SJCRH30 (cell line): Measurements from ENCODE around the gene MYMX. TPM values are rescaled to one million over a fixed set of nuclear protein-coding genes. Genes with fewer than 3 reads are reported as not detected.

Experiments used
- DNase-seq, 2 experiments: peaks; one replicate each; pipeline ENCODE4 v3.0.0-alpha.2; 2015 to 2020
- H3K27ac ChIP-seq: fragments of 250-450 bp; sonication (Bioruptor Pico); 2 replicates; pipeline ENCODE4 v1.5.1; 2020; ENCODE audit warnings: mild to moderate bottlenecking, moderate library complexity
- H3K27me3 ChIP-seq: fragments of 250-450 bp; sonication (Bioruptor Pico); 2 replicates; pipeline ENCODE4 v1.5.1; 2020; ENCODE audit warnings: mild to moderate bottlenecking, moderate library complexity
- H3K36me3 ChIP-seq: fragments of 250-450 bp; sonication (Bioruptor Pico); 2 replicates; pipeline ENCODE4 v1.5.1; 2020; ENCODE audit warnings: mild to moderate bottlenecking, moderate library complexity
- H3K4me1 ChIP-seq: fragments of 250-450 bp; sonication (Bioruptor Pico); 2 replicates; pipeline ENCODE4 v1.5.1; 2020; ENCODE audit warnings: mild to moderate bottlenecking, moderate library complexity
- H3K4me3 ChIP-seq: fragments of 250-450 bp; sonication (Bioruptor Pico); 2 replicates; pipeline ENCODE4 v1.5.1; 2020; ENCODE audit warnings: mild to moderate bottlenecking, moderate library complexity
- H3K9me3 ChIP-seq: fragments of 250-450 bp; sonication (Bioruptor Pico); replicated peaks from 2 replicates; pipeline ENCODE4 v1.5.1; 2020; ENCODE audit warnings: mild to moderate bottlenecking, moderate library complexity
- total RNA-seq: library from RNA; depleted of rRNA; stranded (reverse); fragments of >200 nt; shearing (Covaris generic); gene quantifications from 2 replicates; pipeline ENCODE4 v1.2.3, GENCODE V29; 2014; rRNA removed

The MYMX gene
- 106 and 116 TPM in 2 replicates for total RNA-seq

DNA sequence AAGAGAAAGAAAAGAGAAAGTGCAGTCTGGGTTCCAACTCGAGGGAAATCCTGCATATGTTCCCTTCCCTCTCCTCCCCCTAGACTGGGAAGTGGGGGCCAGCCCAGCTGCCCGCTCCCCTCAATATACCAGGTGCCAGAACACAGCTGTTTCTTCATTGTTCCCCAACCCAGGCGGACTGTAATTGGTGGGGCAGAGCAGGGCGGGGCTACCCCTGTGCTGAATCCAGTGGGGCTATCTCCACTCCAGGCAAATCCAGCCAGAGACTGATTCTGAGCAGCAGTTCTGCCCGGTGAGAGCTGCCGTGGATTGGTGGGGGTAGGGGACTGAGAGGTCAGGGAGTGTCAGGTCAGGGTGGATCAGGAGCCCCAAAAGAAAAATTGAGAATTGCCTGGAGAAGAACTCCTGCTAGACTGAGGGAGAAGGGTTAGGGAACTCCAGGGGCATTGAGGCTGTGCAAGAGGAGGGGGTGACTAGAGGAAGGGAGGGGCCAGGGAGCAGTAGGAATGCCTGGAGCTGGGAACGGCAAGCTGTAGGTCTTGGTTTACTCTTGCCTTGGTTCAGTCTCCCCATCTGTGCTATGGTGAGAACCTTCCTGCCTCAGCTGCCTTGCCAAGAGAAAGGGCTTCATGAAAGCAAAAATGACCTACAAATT, at the start of gene MYMX:
Gene MYMX (plus strand): TSS at position 250 of the 655 bp plus-strand sequence. CDS start 546 bp downstream, outside the sequence.
- H3K27ac ChIP-seq, result peak within 1 kb of the TSS; percentile 94
- DNase-seq, result peak; percentile 97 to 98
- peaks cover 20% of the 10 kb centered on the region for H3K4me1 ChIP-seq
- H3K36me3 ChIP-seq, result no peaks in the 10 kb centered on the region; the same call in 1 of the 2 replicates
- H3K4me3 ChIP-seq, result peak within 1 kb of the TSS; percentile 65
- no peaks in the 10 kb centered on the region for H3K27me3 ChIP-seq
- H3K9me3 ChIP-seq, result no peaks in the 10 kb centered on the region

DNA sequence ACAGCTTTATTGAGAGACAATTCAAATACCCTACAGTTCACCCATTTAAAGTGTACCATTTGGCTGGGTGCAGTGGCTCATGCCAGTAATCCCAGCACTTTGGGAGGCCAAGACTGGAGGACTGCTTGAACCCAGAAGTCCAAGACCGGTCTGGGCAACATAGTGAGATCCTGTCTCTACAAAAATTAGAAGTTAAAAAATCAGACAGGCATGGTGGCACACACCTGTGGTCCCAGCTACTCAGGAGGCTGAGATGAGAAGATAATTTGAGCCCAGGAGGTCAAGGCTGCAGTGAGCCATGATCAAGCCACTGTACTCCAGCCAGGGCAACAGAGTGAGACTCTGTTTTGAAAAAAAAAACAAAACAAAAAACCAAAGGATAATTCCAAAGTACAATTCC, 49.2 kb upstream of the MYMX start:
- Histone ChIP-seq H3K27me3 (no peaks in the 10 kb centered on the region; the same call in 1 of the 2 replicates), H3K4me1 (no peaks in the 10 kb centered on the region; the same call in 1 of the 2 replicates), H3K36me3 (no peaks in the 10 kb centered on the region), H3K27ac (no peak overlapping the region), H3K9me3 (no peaks in the 10 kb centered on the region), H3K4me3 (no peak overlapping the region)
- DNase-seq, result no peak

DNA sequence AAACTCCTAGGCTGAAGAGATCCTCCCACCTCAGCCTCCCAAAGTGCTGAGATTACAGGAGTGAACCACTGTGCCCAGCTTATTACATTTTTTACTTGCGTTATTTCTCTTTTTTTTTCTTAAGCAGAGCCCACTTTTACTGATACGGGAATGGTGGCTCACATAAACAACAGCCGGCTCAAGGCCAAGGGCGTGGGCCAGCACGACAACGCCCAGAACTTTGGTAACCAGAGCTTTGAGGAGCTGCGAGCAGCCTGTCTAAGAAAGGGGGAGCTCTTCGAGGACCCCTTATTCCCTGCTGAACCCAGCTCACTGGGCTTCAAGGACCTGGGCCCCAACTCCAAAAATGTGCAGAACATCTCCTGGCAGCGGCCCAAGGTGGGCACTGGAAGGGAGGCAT, 47.6 kb upstream of the MYMX start:
- Histone ChIP-seq H3K27me3 (no peaks in the 10 kb centered on the region; the same call in 1 of the 2 replicates), H3K27ac (no peak overlapping the region), H3K4me1 (peaks cover 3% of the 10 kb centered on the region; the same call in 1 of the 2 replicates), H3K4me3 (no peak overlapping the region), H3K9me3 (no peaks in the 10 kb centered on the region), H3K36me3 (no peaks in the 10 kb centered on the region)
- DNase-seq, result no peak

DNA sequence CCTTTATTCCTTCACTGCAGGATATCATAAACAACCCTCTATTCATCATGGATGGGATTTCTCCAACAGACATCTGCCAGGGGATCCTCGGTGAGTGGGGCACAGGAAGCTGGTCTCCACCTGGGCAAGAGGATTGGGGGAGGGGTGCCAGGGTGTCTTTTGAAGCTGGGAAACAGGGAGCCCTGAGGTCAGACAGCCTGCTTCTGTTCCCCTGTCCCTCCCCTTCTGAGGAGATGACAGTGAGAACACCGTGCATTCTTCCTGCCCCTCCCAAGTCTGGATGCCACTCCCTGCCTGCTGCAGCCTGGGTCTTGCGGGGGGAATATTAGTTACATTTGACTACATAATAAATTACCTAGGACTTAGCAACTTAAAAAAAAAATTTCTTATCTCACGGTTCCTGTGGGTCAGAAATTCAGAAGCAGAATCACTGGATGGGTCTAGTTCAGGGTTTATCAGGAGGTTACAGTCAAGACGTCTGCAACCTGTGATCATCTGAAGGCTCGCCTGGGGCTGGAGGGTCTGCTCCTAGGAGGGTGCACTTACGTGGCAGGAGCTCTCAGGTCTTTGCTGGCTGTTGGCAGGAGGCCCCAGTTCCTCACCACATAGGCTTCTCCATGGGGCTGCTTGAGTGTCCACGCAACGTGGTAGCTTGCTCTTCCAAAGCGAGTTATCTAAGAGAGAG, 46.7 kb upstream of the MYMX start:
- no peak overlapping the region for H3K27ac ChIP-seq
- no peaks in the 10 kb centered on the region; the same call in 1 of the 2 replicates for H3K27me3 ChIP-seq
- no peak overlapping the region for H3K4me3 ChIP-seq
- H3K9me3 ChIP-seq, result no peaks in the 10 kb centered on the region
- DNase-seq, result no peak
- H3K4me1 ChIP-seq, result peaks cover 3% of the 10 kb centered on the region; the same call in 1 of the 2 replicates
- no peaks in the 10 kb centered on the region for H3K36me3 ChIP-seq

- Histone ChIP-seq H3K27ac (no peak overlapping the region), H3K36me3 (no peaks in the 10 kb centered on the region), H3K4me1 (peaks cover 5% of the 10 kb centered on the region; the same call in 1 of the 2 replicates), H3K4me3 (no peak overlapping the region), H3K27me3 (no peaks in the 10 kb centered on the region; the same call in 1 of the 2 replicates), H3K9me3 (no peaks in the 10 kb centered on the region)
- no peak for DNase-seq
These were observed 44.7 kb upstream of the MYMX start for GRCh38 chr6:44171899-44172546.

- Histone ChIP-seq H3K4me1 (peaks cover 5% of the 10 kb centered on the region; the same call in 1 of the 2 replicates), H3K27me3 (no peaks in the 10 kb centered on the region; the same call in 1 of the 2 replicates), H3K9me3 (no peaks in the 10 kb centered on the region), H3K36me3 (no peaks in the 10 kb centered on the region), H3K27ac (no peak overlapping the region), H3K4me3 (no peak overlapping the region)
- peak; percentile 86 to 95 for DNase-seq
These were observed 43.8 kb upstream of the MYMX start for GRCh38 chr6:44172731-44173500.

DNA sequence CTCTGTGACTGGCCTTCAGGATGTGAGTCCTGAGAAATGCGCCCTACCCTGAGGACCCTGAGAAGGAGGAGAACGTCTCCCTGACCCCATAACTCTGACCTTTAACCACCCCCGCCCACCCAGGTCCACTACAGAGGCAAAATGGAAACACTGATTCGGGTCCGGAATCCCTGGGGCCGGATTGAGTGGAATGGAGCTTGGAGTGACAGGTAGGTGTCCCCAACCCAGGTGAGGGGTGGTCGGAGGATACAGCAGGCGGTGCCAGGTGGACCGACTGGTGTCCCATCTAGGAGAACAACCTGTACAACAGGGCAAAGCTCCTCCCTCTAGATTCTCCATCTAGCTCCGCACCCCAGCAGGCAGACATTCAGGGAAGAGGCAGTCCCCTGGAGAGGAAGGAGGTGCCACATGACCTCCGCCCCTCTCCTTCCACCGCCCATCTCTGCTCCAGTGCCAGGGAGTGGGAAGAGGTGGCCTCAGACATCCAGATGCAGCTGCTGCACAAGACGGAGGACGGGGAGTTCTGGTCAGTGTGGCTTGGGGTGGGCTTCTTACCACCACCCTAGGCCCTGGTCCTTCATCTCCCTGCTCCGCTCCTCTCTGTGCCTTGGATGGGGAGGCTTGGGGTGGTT, 40.5 kb upstream of the MYMX start:
- Histone ChIP-seq H3K4me3 (peak overlapping the region; percentile 28), H3K36me3 (no peaks in the 10 kb centered on the region), H3K9me3 (no peaks in the 10 kb centered on the region), H3K27ac (no peak overlapping the region), H3K27me3 (no peaks in the 10 kb centered on the region; the same call in 1 of the 2 replicates), H3K4me1 (peaks cover 5% of the 10 kb centered on the region; the same call in 1 of the 2 replicates)
- peak in 1 of 2 experiments; percentile 28 for DNase-seq

DNA sequence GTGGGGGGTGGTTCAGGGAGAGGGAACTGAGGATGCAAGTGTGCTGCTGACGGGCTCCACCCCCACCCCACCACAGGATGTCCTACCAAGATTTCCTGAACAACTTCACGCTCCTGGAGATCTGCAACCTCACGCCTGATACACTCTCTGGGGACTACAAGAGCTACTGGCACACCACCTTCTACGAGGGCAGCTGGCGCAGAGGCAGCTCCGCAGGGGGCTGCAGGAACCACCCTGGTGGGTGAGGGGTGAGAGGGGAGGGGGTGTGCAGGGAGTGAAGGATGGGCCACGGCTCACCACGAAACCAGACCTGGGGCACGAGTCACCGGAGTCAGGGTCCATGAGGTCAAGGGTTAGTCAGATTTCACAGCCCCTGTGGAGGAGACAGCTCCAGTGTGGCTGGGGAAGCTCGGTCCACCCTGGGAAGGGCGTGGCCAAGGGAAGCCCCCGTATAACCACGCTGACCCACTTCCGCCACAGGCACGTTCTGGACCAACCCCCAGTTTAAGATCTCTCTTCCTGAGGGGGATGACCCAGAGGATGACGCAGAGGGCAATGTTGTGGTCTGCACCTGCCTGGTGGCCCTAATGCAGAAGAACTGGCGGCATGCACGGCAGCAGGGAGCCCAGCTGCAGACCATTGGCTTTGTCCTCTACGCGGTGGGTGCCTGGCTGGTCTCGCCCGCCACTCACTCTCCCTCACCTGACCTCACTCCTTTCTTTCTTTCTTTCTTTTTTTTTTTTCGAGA, 39.8 kb upstream of the MYMX start:
- H3K36me3 ChIP-seq, result no peaks in the 10 kb centered on the region
- H3K27ac ChIP-seq, result no peak overlapping the region
- H3K4me1 ChIP-seq, result peaks cover 5% of the 10 kb centered on the region; the same call in 1 of the 2 replicates
- no peaks in the 10 kb centered on the region for H3K9me3 ChIP-seq
- H3K4me3 ChIP-seq, result peak overlapping the region; percentile 28
- no peaks in the 10 kb centered on the region; the same call in 1 of the 2 replicates for H3K27me3 ChIP-seq
- DNase-seq, result peak; percentile 64 to 66

GRCh38 chr6:44177691-44178423, 38.9 kb upstream of the MYMX start:
- Histone ChIP-seq H3K27ac (no peak overlapping the region), H3K4me3 (no peak overlapping the region), H3K4me1 (peaks cover 4% of the 10 kb centered on the region; the same call in 1 of the 2 replicates), H3K27me3 (no peaks in the 10 kb centered on the region), H3K36me3 (no peaks in the 10 kb centered on the region), H3K9me3 (no peaks in the 10 kb centered on the region)
- DNase-seq, result no peak

DNA sequence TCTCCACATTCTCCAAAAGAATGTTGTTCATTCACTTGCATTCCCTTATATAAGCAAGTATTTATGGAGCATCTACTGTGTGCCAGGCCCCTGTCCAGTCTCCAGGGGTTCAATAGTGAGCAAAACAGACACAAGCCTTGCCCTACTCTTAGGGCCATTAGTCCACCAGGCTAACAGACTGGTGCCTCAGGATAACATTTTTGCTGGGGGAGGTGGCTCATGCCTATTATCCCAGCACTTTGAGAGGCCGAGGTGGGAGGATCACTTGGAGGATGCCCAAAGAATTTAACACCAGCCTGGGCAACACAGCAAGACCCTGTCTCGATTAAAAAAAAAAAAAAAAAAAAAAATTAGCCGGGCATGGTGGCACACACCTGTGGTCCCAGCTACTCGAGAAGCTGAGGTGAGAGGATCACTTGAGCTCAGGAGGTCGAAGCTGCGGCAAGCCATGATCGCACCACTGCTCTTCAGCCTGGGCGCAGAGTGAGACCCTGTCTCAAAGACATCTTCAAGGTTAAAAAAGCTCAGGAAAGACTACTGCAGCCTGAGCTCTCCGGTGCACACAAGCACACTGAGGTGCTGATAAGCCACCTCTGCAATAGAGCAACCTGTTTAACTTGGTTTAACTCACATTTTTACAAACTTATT, 38.2 kb upstream of the MYMX start:
- no peaks in the 10 kb centered on the region for H3K27me3 ChIP-seq
- H3K36me3 ChIP-seq, result no peaks in the 10 kb centered on the region
- H3K4me3 ChIP-seq, result no peak overlapping the region
- H3K27ac ChIP-seq, result no peak overlapping the region
- DNase-seq, result no peak
- H3K9me3 ChIP-seq, result no peaks in the 10 kb centered on the region
- peaks cover 2% of the 10 kb centered on the region; the same call in 1 of the 2 replicates for H3K4me1 ChIP-seq

- no peak overlapping the region for H3K4me3 ChIP-seq
- no peak for DNase-seq
- no peaks in the 10 kb centered on the region for H3K36me3 ChIP-seq
- peaks cover 2% of the 10 kb centered on the region; the same call in 1 of the 2 replicates for H3K4me1 ChIP-seq
- H3K27ac ChIP-seq, result no peak overlapping the region
- H3K9me3 ChIP-seq, result no peaks in the 10 kb centered on the region
- no peaks in the 10 kb centered on the region for H3K27me3 ChIP-seq
These were observed 37.6 kb upstream of the MYMX start for GRCh38 chr6:44179072-44179536.

DNA sequence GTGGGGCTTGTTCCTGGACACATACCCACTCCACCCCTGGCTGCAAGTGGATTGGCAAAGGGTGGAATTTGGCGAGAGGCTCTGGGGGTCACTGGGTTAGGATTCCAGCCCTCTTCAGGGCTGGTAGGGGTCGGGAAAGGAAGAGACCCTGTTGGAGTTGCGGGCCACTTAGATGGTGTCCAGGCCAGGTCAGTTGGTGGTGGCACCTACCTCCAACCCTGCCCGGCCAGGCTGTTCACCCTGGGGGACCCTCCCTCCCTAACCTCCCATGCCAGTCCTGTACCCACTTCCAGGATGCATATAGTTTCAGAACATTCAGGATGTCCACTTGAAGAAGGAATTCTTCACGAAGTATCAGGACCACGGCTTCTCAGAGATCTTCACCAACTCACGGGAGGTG, 37.1 kb upstream of the MYMX start:
- DNase-seq, result no peak
- H3K27me3 ChIP-seq, result no peaks in the 10 kb centered on the region
- H3K4me1 ChIP-seq, result peaks cover 2% of the 10 kb centered on the region; the same call in 1 of the 2 replicates
- H3K9me3 ChIP-seq, result no peaks in the 10 kb centered on the region
- no peak overlapping the region for H3K4me3 ChIP-seq
- H3K27ac ChIP-seq, result no peak overlapping the region
- no peaks in the 10 kb centered on the region for H3K36me3 ChIP-seq
